Measurements from ENCODE around the gene ME2. TPM values are rescaled to one million over a fixed set of nuclear protein-coding genes. Genes with fewer than 3 reads are reported as not detected.
"Not testable (repeated sequence)": the region's sequence is repeated elsewhere in the genome, so short reads cannot be mapped to it uniquely, and the experiment has no call there.

The ME2 gene
- total and polyA plus RNA-seq, 2 donors (not counting 3 experiments of a cell fraction or from before 2014, with no cell fraction given), result 28.6 to 42.4 TPM

GRCh38 chr18:50970006-50970405 lies 91.1 kb downstream of the ME2 start:
- BruUV-seq (replicated peaks), result no TSS peak
- no peak for DNase-seq (ENCODE audit: low read depth, low spot score)

GRCh38 chr18:50972404-50972803 lies 93.5 kb downstream of the ME2 start:
- intact Hi-C loops (cut with micrococcal nuclease); H2AFZ ChIP-seq (ENCODE audit: low read depth, low read length); DNase-seq (ENCODE audit: low read depth, low spot score); H3K79me2 ChIP-seq (ENCODE audit: control insufficient read depth, insufficient read depth, low read length); FAIRE-seq; BruUV-seq (replicated peaks); H3K4me1 ChIP-seq (ENCODE audit: control insufficient read depth, extremely low read depth, insufficient read depth, low read length); H3K27ac ChIP-seq (ENCODE audit: insufficient read depth, low read depth, low read length); H3K9me1 ChIP-seq (replicated peaks; ENCODE audit: control insufficient read depth, extremely low read depth, insufficient read depth, low read length); H3K4me2 ChIP-seq (ENCODE audit: insufficient read depth, low read length); H4K20me1 ChIP-seq (replicated peaks; ENCODE audit: control insufficient read depth, extremely low read depth, insufficient read depth, low read length); dilution Hi-C loops (cut with MboI; ENCODE audit: extremely low pct_ligation_motif_present, low sequenced_read_pairs); H3K4me3 ChIP-seq (replicated peaks in 1 of 3; ENCODE audit: insufficient read depth in 1 of 3, low read depth in 1 of 3, low read length in 3 of 3); POLR2A ChIA-PET; H3K27me3 ChIP-seq (ENCODE audit: control insufficient read depth in 2 of 2, insufficient read depth in 2 of 2, low read length in 2 of 2); H3K9me3 ChIP-seq (replicated peaks; ENCODE audit: control insufficient read depth, insufficient read depth, low read length); H3K36me3 ChIP-seq (ENCODE audit: control insufficient read depth in 2 of 2, extremely low read depth in 1 of 2, insufficient read depth in 2 of 2, low read length in 2 of 2); H3K9ac ChIP-seq (replicated peaks; ENCODE audit: extremely low read depth, insufficient read depth, low read length): not testable (repeated sequence)
- CTCF ChIA-PET, result interaction anchor here (1.5 kb wide), 1 partner anchor 58 kb away, joined by 3 read pairs; the partner anchor contains the start of gene SMAD4

More at GRCh38 chr18:50970006-50970405, 91.1 kb downstream of the ME2 start:
- no peaks in the 10 kb centered on the region for H3K9me3 ChIP-seq (replicated peaks; ENCODE audit: control insufficient read depth, insufficient read depth, low read length)
- peaks cover 6% of the 10 kb centered on the region for H3K79me2 ChIP-seq (ENCODE audit: control insufficient read depth, insufficient read depth, low read length)
- no peaks in the 10 kb centered on the region for H4K20me1 ChIP-seq (replicated peaks; ENCODE audit: control insufficient read depth, extremely low read depth, insufficient read depth, low read length)
- no peak overlapping the region for H3K27ac ChIP-seq (ENCODE audit: insufficient read depth, low read depth, low read length)
- no peaks in the 10 kb centered on the region for H3K27me3 ChIP-seq (ENCODE audit: control insufficient read depth in 2 of 2, insufficient read depth in 2 of 2, low read length in 2 of 2)
- ChIA-PET POLR2A (no interaction called here), CTCF (no interaction called here)
- no peak overlapping the region for H3K4me3 ChIP-seq (replicated peaks in 1 of 3; ENCODE audit: insufficient read depth in 1 of 3, low read depth in 1 of 3, low read length in 3 of 3)
- peaks cover 11% of the 10 kb centered on the region for H3K4me1 ChIP-seq (ENCODE audit: control insufficient read depth, extremely low read depth, insufficient read depth, low read length)
- H3K4me2 ChIP-seq (ENCODE audit: insufficient read depth, low read length), result no peak overlapping the region
- FAIRE-seq, result no peak
- dilution Hi-C loops (cut with MboI; ENCODE audit: extremely low pct_ligation_motif_present, low sequenced_read_pairs), result no loop called here
- no peak overlapping the region for H2AFZ ChIP-seq (ENCODE audit: low read depth, low read length)
- intact Hi-C loops (cut with micrococcal nuclease), result no loop called here
- TF ChIP-seq MAX (IDR thresholded peaks at IDR 0.05; ENCODE audit: insufficient read depth, insufficient read length), result no peak
- no peaks in the 10 kb centered on the region for H3K9me1 ChIP-seq (replicated peaks; ENCODE audit: control insufficient read depth, extremely low read depth, insufficient read depth, low read length)
- H3K9ac ChIP-seq (replicated peaks; ENCODE audit: extremely low read depth, insufficient read depth, low read length), result no peak overlapping the region
- peaks cover 0 to 2% of the 10 kb centered on the region in 2 experiments for H3K36me3 ChIP-seq (ENCODE audit: control insufficient read depth in 2 of 2, extremely low read depth in 1 of 2, insufficient read depth in 2 of 2, low read length in 2 of 2)

Data from endothelial cell of umbilical vein (primary cell).